Kidney (tissue), 14 donors: Measurements from ENCODE around the gene MLLT3. TPM values are rescaled to one million over a fixed set of nuclear protein-coding genes. Genes with fewer than 3 reads are reported as not detected.

ENCODE experiments used
- DNase-seq, 5 donors: peaks; one replicate each; pipeline ENCODE4 v3.0.0-alpha.2; 2013 to 2020
- FAIRE-seq: peaks from 2 replicates; lab custom pipeline; 2012; peaks lifted over from hg19 to GRCh38; lab: Jason Lieb, UNC
- H3K27ac ChIP-seq, 2 donors: one replicate each; pipeline ENCODE4 v1.7.0; 2013; ENCODE audit warnings: low read depth in 2 of 2, low read length in 2 of 2, inconsistent platforms in 1 of 2
- H3K27me3 ChIP-seq: one replicate; pipeline ENCODE4 v1.7.1; 2013; ENCODE audit warnings: low read length, inconsistent platforms; ENCODE audit not compliant: control insufficient read depth, insufficient read depth
- H3K36me3 ChIP-seq, 3 donors: one replicate each; pipeline versions ENCODE4 v1.7.0 to v1.7.1; 2013; ENCODE audit warnings: low read length in 3 of 3, control low read depth in 1 of 3, inconsistent platforms in 1 of 3; ENCODE audit not compliant: insufficient read depth in 3 of 3, control insufficient read depth in 2 of 3
- H3K4me1 ChIP-seq, 3 donors: one replicate each; pipeline versions ENCODE4 v1.7.0 to v1.7.1; 2013; ENCODE audit warnings: low read length in 3 of 3, inconsistent platforms in 1 of 3, low read depth in 1 of 3; ENCODE audit not compliant: control insufficient read depth in 2 of 3, insufficient read depth in 2 of 3
- H3K4me3 ChIP-seq, 3 donors: one replicate each; pipeline versions ENCODE4 v1.7.0 to v1.8.1; 2013; ENCODE audit warnings: low read length in 3 of 3, control low read depth in 1 of 3, inconsistent platforms in 1 of 3
- H3K9ac ChIP-seq, 3 donors: one replicate each; pipeline versions ENCODE4 v1.7.0 to v1.7.1; 2013; ENCODE audit warnings: low read length in 3 of 3, control low read depth in 1 of 3, inconsistent platforms in 1 of 3
- H3K9me3 ChIP-seq, 3 donors: one replicate each; pipeline versions ENCODE4 v1.7.0 to v1.7.1; 2013; ENCODE audit warnings: low read length in 3 of 3, control low read depth in 1 of 3, inconsistent platforms in 1 of 3; ENCODE audit not compliant: control insufficient read depth in 2 of 3, insufficient read depth in 1 of 3
- intact Hi-C: fragments of 100-400 bp; cut with DNase I; formaldehyde crosslinking; loops from one replicate; pipeline ENCODE4 v1.11.1; 2022
- polyA plus RNA-seq: library from polyadenylated mRNA; stranded (reverse); fragments of 350-450 nt; fragmentation: Illumina TruSeq; extraction: RNeasy Lipid Tissue Mini Kit (QIAGEN cat#74804); gene quantifications from one replicate; pipeline ENCODE4 v1.2.3, GENCODE V29; 2014; ENCODE audit warnings: low read depth, low replicate concordance; ENCODE audit not compliant: insufficient read depth
- total RNA-seq: library from RNA; stranded (reverse); fragmentation: NEBNext Ultra II Directional; extraction: Animal tissue kit (Norgen Biotek cat#: 25700); gene quantifications from one replicate; pipeline ENCODE4 v1.2.1, GENCODE V29; 2021
- TF ChIP-seq, protein P1 (sequence below): IDR thresholded peaks from 3 replicates; pipeline ENCODE4 v1.5.1; 2012; ENCODE audit warnings: mild to moderate bottlenecking, moderate library complexity, borderline replicate concordance; ENCODE audit not compliant: insufficient read depth; ENCODE audit errors: extremely low read depth
- donor health status: control.
- donor health status: control.
- donor health status: control.
- donor health status: control.
- donor health status: control.
- donor health status: DM: yes; HTN: yes; CAD: no.
- donor health status: Normal renal cell carcinoma (clear cell type).

Gene MLLT3
- total and polyA plus RNA-seq, 2 donors from 2014 or later = 15.8 to 19.7 TPM

DNA sequence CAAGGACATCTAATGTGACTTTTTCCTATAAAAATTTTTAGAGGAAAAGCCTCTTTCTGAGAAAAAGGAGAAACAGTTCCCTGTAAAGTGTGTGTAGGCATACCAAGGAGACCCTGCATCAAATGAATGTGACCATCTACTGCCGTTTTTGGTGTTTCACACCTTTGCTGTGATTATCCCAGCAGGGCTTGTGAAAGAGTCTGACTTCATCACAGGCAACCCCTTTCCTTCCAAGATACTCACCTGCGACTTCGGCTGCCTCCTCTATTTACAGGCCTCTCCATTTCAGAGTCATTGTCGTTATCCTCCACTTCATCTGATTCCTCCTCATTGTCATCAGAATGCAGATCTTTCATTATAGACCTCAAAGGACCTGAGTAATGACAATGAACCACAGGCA lies 259.1 kb downstream of the MLLT3 start:
- no peaks in the 10 kb centered on the region for H3K4me1 ChIP-seq
- no peak overlapping the region for H3K4me3 ChIP-seq
- FAIRE-seq = no peak
- no peak overlapping the region for H3K9ac ChIP-seq
- H3K27me3 ChIP-seq = no peaks in the 10 kb centered on the region
- no peak overlapping the region for H3K27ac ChIP-seq
- TF ChIP-seq, protein P1, sequence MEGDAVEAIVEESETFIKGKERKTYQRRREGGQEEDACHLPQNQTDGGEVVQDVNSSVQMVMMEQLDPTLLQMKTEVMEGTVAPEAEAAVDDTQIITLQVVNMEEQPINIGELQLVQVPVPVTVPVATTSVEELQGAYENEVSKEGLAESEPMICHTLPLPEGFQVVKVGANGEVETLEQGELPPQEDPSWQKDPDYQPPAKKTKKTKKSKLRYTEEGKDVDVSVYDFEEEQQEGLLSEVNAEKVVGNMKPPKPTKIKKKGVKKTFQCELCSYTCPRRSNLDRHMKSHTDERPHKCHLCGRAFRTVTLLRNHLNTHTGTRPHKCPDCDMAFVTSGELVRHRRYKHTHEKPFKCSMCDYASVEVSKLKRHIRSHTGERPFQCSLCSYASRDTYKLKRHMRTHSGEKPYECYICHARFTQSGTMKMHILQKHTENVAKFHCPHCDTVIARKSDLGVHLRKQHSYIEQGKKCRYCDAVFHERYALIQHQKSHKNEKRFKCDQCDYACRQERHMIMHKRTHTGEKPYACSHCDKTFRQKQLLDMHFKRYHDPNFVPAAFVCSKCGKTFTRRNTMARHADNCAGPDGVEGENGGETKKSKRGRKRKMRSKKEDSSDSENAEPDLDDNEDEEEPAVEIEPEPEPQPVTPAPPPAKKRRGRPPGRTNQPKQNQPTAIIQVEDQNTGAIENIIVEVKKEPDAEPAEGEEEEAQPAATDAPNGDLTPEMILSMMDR = no peak
- intact Hi-C loops = no loop called here
- no peaks in the 10 kb centered on the region for H3K36me3 ChIP-seq
- no peaks in the 10 kb centered on the region for H3K9me3 ChIP-seq
- DNase-seq = no peak

- no peak overlapping the region for H3K27ac ChIP-seq
- TF ChIP-seq, protein P1 = no peak
- no peaks in the 10 kb centered on the region for H3K9me3 ChIP-seq
- H3K36me3 ChIP-seq = no peaks in the 10 kb centered on the region
- DNase-seq = no peak
- FAIRE-seq = no peak
- no peaks in the 10 kb centered on the region for H3K27me3 ChIP-seq
- H3K4me1 ChIP-seq = peaks cover 0 to 6% (median 4%) of the 10 kb centered on the region in 3 donors
- H3K4me3 ChIP-seq = no peak overlapping the region
- intact Hi-C loops = no loop called here
- no peak overlapping the region for H3K9ac ChIP-seq
Observed at GRCh38 chr9:20361656-20362570, 260.4 kb downstream of the MLLT3 start.

DNA sequence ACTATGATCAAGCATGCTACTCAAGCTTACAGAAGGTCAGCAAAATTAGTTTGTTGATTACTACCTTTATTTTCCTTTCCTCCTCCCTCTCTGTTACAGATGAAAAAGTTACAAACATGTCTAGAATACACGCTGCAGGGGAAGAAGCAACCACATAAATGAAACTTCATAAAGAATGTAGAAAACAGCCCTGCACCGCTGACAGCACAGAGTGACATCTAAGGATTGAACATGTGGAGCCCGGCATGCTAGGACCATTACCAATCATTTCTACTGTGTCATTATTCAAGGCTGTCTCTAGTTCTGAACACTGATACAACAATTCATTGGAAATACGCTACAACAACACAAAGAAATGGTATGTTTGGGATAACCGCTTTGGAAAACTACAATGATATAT lies 261.1 kb downstream of the MLLT3 start:
- Histone ChIP-seq H3K9ac (no peak overlapping the region), H3K4me1 (peaks cover 4 to 6% (median 4%) of the 10 kb centered on the region in 3 donors), H3K4me3 (no peak overlapping the region), H3K27ac (no peak overlapping the region), H3K9me3 (no peaks in the 10 kb centered on the region), H3K27me3 (no peaks in the 10 kb centered on the region), H3K36me3 (no peaks in the 10 kb centered on the region)
- intact Hi-C loops = no loop called here
- DNase-seq (no peak), FAIRE-seq (no peak)
- TF ChIP-seq, protein P1 = no peak
